Measurements from ENCODE around the gene RAB17.

DNA sequence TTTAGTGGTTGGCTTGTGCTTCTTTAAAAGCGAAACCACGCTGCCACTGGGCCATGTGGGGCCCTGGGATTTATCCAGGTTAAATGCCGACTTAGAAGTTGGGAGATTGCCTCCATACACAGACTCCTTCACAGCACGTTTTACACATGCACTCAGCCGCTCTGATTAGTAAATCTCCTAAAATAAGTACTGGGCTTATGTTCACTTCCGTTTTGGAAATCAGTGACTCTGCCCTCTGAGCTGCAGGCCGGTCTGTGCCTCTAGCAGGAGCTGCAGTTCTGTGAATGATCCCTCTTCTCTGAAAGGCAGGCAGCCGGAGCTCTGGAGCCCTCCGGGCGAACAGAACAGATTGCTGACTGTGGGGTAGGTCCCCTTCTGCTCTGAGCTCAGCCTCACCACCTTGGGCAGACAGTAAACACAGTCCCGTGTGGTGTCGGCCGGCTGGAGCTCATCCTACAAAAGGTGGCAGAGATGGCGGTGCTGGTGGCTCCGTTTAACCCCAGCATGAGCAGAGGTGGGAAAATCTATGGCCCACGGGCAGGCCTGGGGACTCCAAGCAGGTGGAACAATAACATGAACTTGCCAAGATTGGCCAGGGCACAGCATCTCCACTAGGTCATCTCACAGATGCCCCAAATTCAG, 9.8 kb upstream of the RAB17 start:
- no peak for TF ChIP-seq CTCF (IDR thresholded peaks at IDR 0.05)
- TF ChIP-seq POLR2A (IDR thresholded peaks at IDR 0.05) = no peak
- peak; percentile 11 for TF ChIP-seq POLR2AphosphoS5 (IDR thresholded peaks at IDR 0.05)

Data from prostate gland (tissue), 2 donors.